Liver (tissue), 3 donors: ENCODE results near the gene SLC25A39.
"Not testable (repeated sequence)": the region's sequence is repeated elsewhere in the genome, so short reads cannot be mapped to it uniquely, and the experiment has no call there.

Experiments
- YY1 ChIP-seq: IDR thresholded peaks from 2 replicates; pipeline ENCODE4 v1.6.1; 2016; ENCODE audit warnings: antibody characterized with exemption, mild to moderate bottlenecking
- TF ChIP-seq, protein P1 (sequence below): fragments of 150-350 bp; IDR thresholded peaks from 2 replicates; pipeline ENCODE4 v1.5.1; 2017; ENCODE audit warnings: improper control_type of control experiment, low read depth, low read length; ENCODE audit not compliant: missing input control
- TF ChIP-seq, protein P2 (sequence below): IDR thresholded peaks from 2 replicates; pipeline ENCODE4 v1.6.1; 2016; ENCODE audit warnings: antibody characterized with exemption
- donor health status: healthy.
- donor health status: healthy.

DNA sequence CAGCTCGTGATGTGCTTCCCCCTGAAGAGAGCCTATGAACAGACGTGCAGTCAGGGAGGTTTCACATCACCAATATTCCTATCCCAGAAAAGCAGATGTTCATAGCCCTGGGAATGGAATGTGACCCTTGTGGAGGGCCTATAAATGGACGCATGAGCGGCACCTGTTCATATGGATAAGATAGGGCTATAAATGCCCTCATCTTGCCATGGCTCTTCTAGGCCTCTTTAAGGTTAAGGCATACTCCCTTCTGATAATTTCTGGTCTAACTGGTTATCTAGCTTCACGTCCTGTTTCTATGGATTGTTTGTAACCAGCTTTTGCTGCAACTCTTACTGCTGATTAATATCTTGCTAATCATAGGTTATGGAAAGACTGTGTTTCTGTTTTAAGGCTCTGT, 15.9 kb upstream of the SLC25A39 start:
- TF ChIP-seq, protein P1, sequence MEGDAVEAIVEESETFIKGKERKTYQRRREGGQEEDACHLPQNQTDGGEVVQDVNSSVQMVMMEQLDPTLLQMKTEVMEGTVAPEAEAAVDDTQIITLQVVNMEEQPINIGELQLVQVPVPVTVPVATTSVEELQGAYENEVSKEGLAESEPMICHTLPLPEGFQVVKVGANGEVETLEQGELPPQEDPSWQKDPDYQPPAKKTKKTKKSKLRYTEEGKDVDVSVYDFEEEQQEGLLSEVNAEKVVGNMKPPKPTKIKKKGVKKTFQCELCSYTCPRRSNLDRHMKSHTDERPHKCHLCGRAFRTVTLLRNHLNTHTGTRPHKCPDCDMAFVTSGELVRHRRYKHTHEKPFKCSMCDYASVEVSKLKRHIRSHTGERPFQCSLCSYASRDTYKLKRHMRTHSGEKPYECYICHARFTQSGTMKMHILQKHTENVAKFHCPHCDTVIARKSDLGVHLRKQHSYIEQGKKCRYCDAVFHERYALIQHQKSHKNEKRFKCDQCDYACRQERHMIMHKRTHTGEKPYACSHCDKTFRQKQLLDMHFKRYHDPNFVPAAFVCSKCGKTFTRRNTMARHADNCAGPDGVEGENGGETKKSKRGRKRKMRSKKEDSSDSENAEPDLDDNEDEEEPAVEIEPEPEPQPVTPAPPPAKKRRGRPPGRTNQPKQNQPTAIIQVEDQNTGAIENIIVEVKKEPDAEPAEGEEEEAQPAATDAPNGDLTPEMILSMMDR, result not testable (repeated sequence)
- TF ChIP-seq, protein P2, sequence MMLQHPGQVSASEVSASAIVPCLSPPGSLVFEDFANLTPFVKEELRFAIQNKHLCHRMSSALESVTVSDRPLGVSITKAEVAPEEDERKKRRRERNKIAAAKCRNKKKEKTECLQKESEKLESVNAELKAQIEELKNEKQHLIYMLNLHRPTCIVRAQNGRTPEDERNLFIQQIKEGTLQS, result not testable (repeated sequence)
- not testable (repeated sequence) for TF ChIP-seq YY1
